CD14-positive monocyte (primary cell): ENCODE measurements around the gene CMTR2. TPM values are rescaled to one million over a fixed set of nuclear protein-coding genes. Genes with fewer than 3 reads are reported as not detected.
A peak's percentile ranks its signal among the peaks of the same experiment; 100 is the strongest.

Experiments
- DNase-seq, 3 donors: peaks; one replicate each; pipeline ENCODE4 v3.0.0-alpha.2; 2011 to 2022
- H2AFZ ChIP-seq: 2 replicates; pipeline ENCODE4 v1.6.0; 2012; ENCODE audit warnings: mild to moderate bottlenecking, low read depth, low read length, inconsistent platforms; ENCODE audit not compliant: insufficient read depth, poor library complexity, severe bottlenecking
- H3K27ac ChIP-seq, 2 donors: 1 replicate in 1 of 2; 2 replicates in 1 of 2; pipeline ENCODE4 v1.5.1; 2012 to 2013; ENCODE audit warnings: low read length in 2 of 2, control low read depth in 1 of 2, inconsistent platforms in 1 of 2, low read depth in 1 of 2, mild to moderate bottlenecking in 1 of 2
- H3K27me3 ChIP-seq, 2 donors: one replicate each; pipeline versions ENCODE4 v1.6.0 to v1.6.1; 2011 to 2013; ENCODE audit warnings: low read length in 2 of 2; ENCODE audit not compliant: control insufficient read depth in 2 of 2, insufficient read depth in 2 of 2
- H3K36me3 ChIP-seq, 2 donors: replicated peaks in 1 of 2; 1 replicate in 1 of 2; 2 replicates in 1 of 2; pipeline versions ENCODE4 v1.5.1 to v1.6.1; 2012 to 2013; ENCODE audit warnings: low read length in 2 of 2, control low read depth in 1 of 2, inconsistent platforms in 1 of 2, mild to moderate bottlenecking in 1 of 2; ENCODE audit not compliant: insufficient read depth in 2 of 2, control insufficient read depth in 1 of 2
- H3K4me1 ChIP-seq, 2 donors: 1 replicate in 1 of 2; 2 replicates in 1 of 2; pipeline versions ENCODE4 v1.5.1 to v1.6.1; 2012 to 2013; ENCODE audit warnings: low read length in 2 of 2, control low read depth in 1 of 2, inconsistent platforms in 1 of 2, mild to moderate bottlenecking in 1 of 2, moderate library complexity in 1 of 2; ENCODE audit not compliant: insufficient read depth in 2 of 2, control insufficient read depth in 1 of 2
- H3K4me2 ChIP-seq: replicated peaks from 2 replicates; pipeline ENCODE3; 2012; ENCODE audit warnings: low read length, moderate library complexity, mild to moderate bottlenecking; ENCODE audit not compliant: poor library complexity, severe bottlenecking; ENCODE audit errors: extremely low read depth
- H3K4me3 ChIP-seq, 3 experiments: fragments of 200-600 bp in 1 of 3; sonication (generic) in 1 of 3; replicated peaks in 1 of 3; 1 replicate in 2 of 3; 2 replicates in 1 of 3; pipeline ENCODE4 v1.5.1; 2011 to 2013; ENCODE audit warnings: low read length in 3 of 3, mild to moderate bottlenecking in 3 of 3, control low read depth in 2 of 3, low read depth in 2 of 3, inconsistent platforms in 1 of 3, moderate library complexity in 1 of 3
- H3K79me2 ChIP-seq: 2 replicates; pipeline ENCODE4 v1.6.0; 2012; ENCODE audit warnings: mild to moderate bottlenecking, control low read depth, inconsistent platforms, low read length, moderate library complexity; ENCODE audit not compliant: insufficient read depth
- H3K9ac ChIP-seq: 2 replicates; pipeline ENCODE4 v1.6.0; 2017; ENCODE audit warnings: low read length, mild to moderate bottlenecking; ENCODE audit not compliant: insufficient read depth, poor library complexity, severe bottlenecking
- H3K9me3 ChIP-seq, 2 donors: replicated peaks in 1 of 2; 1 replicate in 1 of 2; 2 replicates in 1 of 2; pipeline versions ENCODE4 v1.5.1 to v1.6.1; 2012 to 2013; ENCODE audit warnings: low read length in 2 of 2, control low read depth in 1 of 2; ENCODE audit not compliant: control insufficient read depth in 1 of 2, insufficient read depth in 1 of 2
- H4K20me1 ChIP-seq: 2 replicates; pipeline ENCODE4 v1.6.0; 2012; ENCODE audit warnings: mild to moderate bottlenecking, low read length, control low read depth, moderate library complexity; ENCODE audit not compliant: insufficient read depth
- H3K27ac Mint-ChIP-seq, 7 donors: one replicate each; pipeline ENCODE4 v1.8.0; 2020; ENCODE audit warnings: mild to moderate bottlenecking in 7 of 7, mixed read lengths in 7 of 7, moderate library complexity in 6 of 7, inconsistent platforms in 2 of 7
- H3K27me3 Mint-ChIP-seq, 3 donors: one replicate each; pipeline ENCODE4 v1.8.0; 2021 to 2022; ENCODE audit warnings: low read depth in 3 of 3, mild to moderate bottlenecking in 3 of 3, mixed read lengths in 3 of 3, moderate library complexity in 3 of 3, inconsistent platforms in 1 of 3
- H3K36me3 Mint-ChIP-seq, 2 donors: one replicate each; pipeline ENCODE4 v1.8.0; 2020; ENCODE audit warnings: mixed read lengths in 2 of 2, inconsistent platforms in 1 of 2, mild to moderate bottlenecking in 1 of 2
- H3K4me1 Mint-ChIP-seq: one replicate; pipeline ENCODE4 v1.8.0; 2020; ENCODE audit warnings: mild to moderate bottlenecking, mixed read lengths
- H3K4me3 Mint-ChIP-seq, 2 donors: one replicate each; pipeline ENCODE4 v1.8.0; 2020; ENCODE audit warnings: mild to moderate bottlenecking in 2 of 2, mixed read lengths in 2 of 2, moderate library complexity in 1 of 2
- H3K9me3 Mint-ChIP-seq, 7 donors: one replicate each; pipeline ENCODE4 v1.8.0; 2020 to 2022; ENCODE audit warnings: mixed read lengths in 7 of 7, mild to moderate bottlenecking in 6 of 7, moderate library complexity in 6 of 7, inconsistent platforms in 2 of 7
- WGBS: methylation state at CpG from one replicate; pipeline ENCODE4 v1.1.5; 2013; ENCODE audit warnings: missing lambda C conversion rate; ENCODE audit not compliant: insufficient coverage; 5-methylcytosine and 5-hydroxymethylcytosine counted together
- intact Hi-C, 2 donors: fragments of 100-400 bp; cut with micrococcal nuclease; formaldehyde crosslinking; loops; one replicate each; pipeline versions ENCODE4 v1.15.0 to v1.15.1; 2023
- polyA plus RNA-seq, 3 donors: library from polyadenylated mRNA; depleted of rRNA in 1 of 3; unstranded in 2 of 3; stranded (reverse) in 1 of 3; fragments of 300-500 nt in 2 of 3; fragments of >200 nt in 1 of 3; fragmentation: Illumina TruSeq in 2 of 3; gene quantifications; 1 replicate in 2 of 3; 2 replicates in 1 of 3; pipeline ENCODE4 v1.2.3, GENCODE V29; 2012 to 2021
- TF ChIP-seq, protein P1 (sequence below): fragments of 200-600 bp; IDR thresholded peaks from one replicate; pipeline ENCODE4 v1.8.0; 2022; ENCODE audit warnings: antibody characterized with exemption, mild to moderate bottlenecking

The CMTR2 gene
- polyA plus RNA-seq, 3 donors: 4.3 to 12.7 (median 11.5) TPM

- H4K20me1 ChIP-seq: no peaks in the 10 kb centered on the region
- H3K27ac ChIP-seq: no peak overlapping the region
- no peaks in the 10 kb centered on the region for H3K27me3 ChIP-seq
- no peak overlapping the region for H3K9ac ChIP-seq
- H3K4me3 ChIP-seq: no peak overlapping the region
- Mint-ChIP-seq H3K27ac (no peak overlapping the region), H3K4me1 (peaks cover 30% of the 10 kb centered on the region), H3K9me3 (peaks cover 0 to 5% (median 0%) of the 10 kb centered on the region in 7 donors), H3K27me3 (peaks cover 2 to 10% (median 9%) of the 10 kb centered on the region in 3 donors), H3K36me3 (no peaks in the 10 kb centered on the region), H3K4me3 (no peak overlapping the region)
- TF ChIP-seq, protein P1, sequence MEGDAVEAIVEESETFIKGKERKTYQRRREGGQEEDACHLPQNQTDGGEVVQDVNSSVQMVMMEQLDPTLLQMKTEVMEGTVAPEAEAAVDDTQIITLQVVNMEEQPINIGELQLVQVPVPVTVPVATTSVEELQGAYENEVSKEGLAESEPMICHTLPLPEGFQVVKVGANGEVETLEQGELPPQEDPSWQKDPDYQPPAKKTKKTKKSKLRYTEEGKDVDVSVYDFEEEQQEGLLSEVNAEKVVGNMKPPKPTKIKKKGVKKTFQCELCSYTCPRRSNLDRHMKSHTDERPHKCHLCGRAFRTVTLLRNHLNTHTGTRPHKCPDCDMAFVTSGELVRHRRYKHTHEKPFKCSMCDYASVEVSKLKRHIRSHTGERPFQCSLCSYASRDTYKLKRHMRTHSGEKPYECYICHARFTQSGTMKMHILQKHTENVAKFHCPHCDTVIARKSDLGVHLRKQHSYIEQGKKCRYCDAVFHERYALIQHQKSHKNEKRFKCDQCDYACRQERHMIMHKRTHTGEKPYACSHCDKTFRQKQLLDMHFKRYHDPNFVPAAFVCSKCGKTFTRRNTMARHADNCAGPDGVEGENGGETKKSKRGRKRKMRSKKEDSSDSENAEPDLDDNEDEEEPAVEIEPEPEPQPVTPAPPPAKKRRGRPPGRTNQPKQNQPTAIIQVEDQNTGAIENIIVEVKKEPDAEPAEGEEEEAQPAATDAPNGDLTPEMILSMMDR: no peak
- no peaks in the 10 kb centered on the region for H3K36me3 ChIP-seq
- H3K4me1 ChIP-seq: peaks cover 0 to 9% of the 10 kb centered on the region in 2 donors
- no peak overlapping the region for H2AFZ ChIP-seq
- no peaks in the 10 kb centered on the region for H3K9me3 ChIP-seq
- intact Hi-C loops: no loop called here
- DNase-seq: no peak
- 70% methylated on average over 2 of the region's 3 CpGs for WGBS
- H3K79me2 ChIP-seq: no peaks in the 10 kb centered on the region
- no peak overlapping the region for H3K4me2 ChIP-seq
These were observed 46.6 kb downstream of the CMTR2 start for GRCh38 chr16:71242601-71243000.

- no peak overlapping the region for H3K4me3 Mint-ChIP-seq
- TF ChIP-seq, protein P1: no peak
- Histone ChIP-seq H3K36me3 (no peaks in the 10 kb centered on the region), H2AFZ (no peak overlapping the region), H4K20me1 (no peaks in the 10 kb centered on the region), H3K27ac (no peak overlapping the region), H3K9me3 (no peaks in the 10 kb centered on the region), H3K4me1 (peaks cover 0 to 9% of the 10 kb centered on the region in 2 donors), H3K4me3 (no peak overlapping the region), H3K27me3 (no peaks in the 10 kb centered on the region), H3K4me2 (no peak overlapping the region), H3K79me2 (no peaks in the 10 kb centered on the region), H3K9ac (no peak overlapping the region)
- H3K27me3 Mint-ChIP-seq: peaks cover 2 to 10% (median 9%) of the 10 kb centered on the region in 3 donors
- peaks cover 0 to 5% (median 0%) of the 10 kb centered on the region in 7 donors for H3K9me3 Mint-ChIP-seq
- WGBS: no CpG with 5 or more reads among the region's 4 CpGs
- peak overlapping the region in 1 of 7 donors; percentile 68 for H3K27ac Mint-ChIP-seq
- H3K36me3 Mint-ChIP-seq: no peaks in the 10 kb centered on the region
- DNase-seq: no peak
- intact Hi-C loops: no loop called here
- peaks cover 30% of the 10 kb centered on the region for H3K4me1 Mint-ChIP-seq
These were observed 47.2 kb downstream of the CMTR2 start for GRCh38 chr16:71242036-71242435.

Other genes starting within 250 kb of the CMTR2 start
- gene HYDIN, start 58.7 kb downstream of the CMTR2 start, polyA plus RNA-seq: not detected
- not detected for gene CALB2, start 69.3 kb upstream of the CMTR2 start, polyA plus RNA-seq
- gene TLE7, start 152.7 kb upstream of the CMTR2 start, polyA plus RNA-seq: not detected
- 1 to 10 TPM; 2.1 to 3.9 (median 2.8) TPM for gene ZNF23, start 172.8 kb upstream of the CMTR2 start, polyA plus RNA-seq
- under 1 TPM in 2 of 3 donors, not detected in 1; 0.41 to 0.80 TPM for gene ZNF19, start 199.9 kb upstream of the CMTR2 start, polyA plus RNA-seq
- not detected for gene CHST4, start 237.0 kb upstream of the CMTR2 start, polyA plus RNA-seq